Adrenal gland (tissue), 12 donors: Measurements from ENCODE around the gene PATJ. TPM values are rescaled to one million over a fixed set of nuclear protein-coding genes. Genes with fewer than 3 reads are reported as not detected.

ENCODE experiments used
- DNase-seq, 7 donors: peaks; one replicate each; pipeline ENCODE4 v3.0.0-alpha.2; 2019 to 2020
- H3K27ac ChIP-seq, 5 donors: fragments of 200-600 bp; sonication (generic) in 4 of 5; 1 replicate in 3 of 5; 2 replicates in 2 of 5; pipeline versions ENCODE4 v1.5.1 to v1.8.0; 2016 to 2020; ENCODE audit warnings: mild to moderate bottlenecking in 1 of 5
- H3K27me3 ChIP-seq: fragments of 200-600 bp; 2 replicates; pipeline ENCODE4 v1.8.0; 2021
- H3K36me3 ChIP-seq, 2 donors: fragments of 200-600 bp; replicated peaks in 1 of 2; 1 replicate in 1 of 2; 2 replicates in 1 of 2; pipeline versions ENCODE4 v1.5.1 to v1.8.0; 2018 to 2022
- H3K4me1 ChIP-seq, 2 donors: fragments of 200-600 bp; replicated peaks in 1 of 2; 1 replicate in 1 of 2; 2 replicates in 1 of 2; pipeline versions ENCODE4 v1.5.1 to v1.8.0; 2018 to 2021
- H3K4me3 ChIP-seq, 4 donors: fragments of 200-600 bp; sonication (generic) in 3 of 4; one replicate each; pipeline ENCODE4 v1.5.1; 2016 to 2018
- H3K9me3 ChIP-seq, 3 donors: fragments of 200-600 bp; sonication (generic) in 1 of 3; replicated peaks in 1 of 3; 1 replicate in 2 of 3; 2 replicates in 1 of 3; pipeline versions ENCODE4 v1.5.1 to v1.8.0; 2016 to 2021
- CTCF ChIP-seq, 6 experiments: fragments of 450-650 bp in 4 of 6; fragments of 200-600 bp in 2 of 6; sonication (generic) in 1 of 6; IDR thresholded peaks; 1 replicate in 5 of 6; 2 replicates in 1 of 6; pipeline versions ENCODE4 v1.5.1 to v1.8.0; 2016 to 2021; ENCODE audit warnings: antibody characterized with exemption in 6 of 6, mild to moderate bottlenecking in 2 of 6, moderate library complexity in 1 of 6
- POLR2A ChIP-seq, 2 donors: fragments of 450-650 bp; IDR thresholded peaks; one replicate each; pipeline ENCODE4 v1.6.1; 2017; ENCODE audit warnings: antibody characterized with exemption in 2 of 2, mild to moderate bottlenecking in 2 of 2, moderate library complexity in 1 of 2
- WGBS, 4 donors: extraction: QIAGEN DNeasy Blood & Tissue Kit in 2 of 4; methylation state at CpG; one replicate each; pipeline versions ENCODE4 v1.1.5 to v1.1.7; 2013 to 2017; 5-methylcytosine and 5-hydroxymethylcytosine counted together
- intact Hi-C, 2 donors: fragments of 100-400 bp; cut with DNase I; formaldehyde crosslinking; loops; one replicate each; pipeline versions ENCODE4 v1.14.1 to v1.15.0; 2022 to 2023
- polyA plus RNA-seq, 3 donors: library from polyadenylated mRNA; stranded (reverse); fragments of 200-250 nt in 2 of 3; fragments of 350-450 nt in 1 of 3; fragmentation: Illumina TruSeq in 1 of 3; extraction: RNeasy Lipid Tissue Mini Kit (QIAGEN cat#74804) in 1 of 3; gene quantifications; one replicate each; pipeline ENCODE4 v1.2.3, GENCODE V29; 2013 to 2014
- total RNA-seq, 9 donors: library from RNA; depleted of rRNA in 4 of 9; stranded (reverse); fragments of >200 nt in 4 of 9; fragments of 120-200 nt in 1 of 9; fragmentation: NEBNext Ultra II Directional in 1 of 9; extraction: Animal tissue kit (Norgen Biotek cat#: 25700) in 1 of 9; gene quantifications; one replicate each; pipeline versions ENCODE4 v1.1.0 to v1.2.4, GENCODE V29; 2013 to 2023
- donor health status: healthy with polysubstance abuse.
- donor health status: Bipolar disorder and iron deficiency.
- donor health status: DM: yes; HTN: yes; CAD: no.
- donor health status: DM: no; HTN: no; CAD: no.
- donor health status: DM: no; HTN: no; CAD: no.
- donor health status: DM: yes; HTN: yes; CAD: no.

PATJ gene
- total and polyA plus RNA-seq, 12 donors, result 6.8 to 36.6 (median 23.4) TPM

DNA sequence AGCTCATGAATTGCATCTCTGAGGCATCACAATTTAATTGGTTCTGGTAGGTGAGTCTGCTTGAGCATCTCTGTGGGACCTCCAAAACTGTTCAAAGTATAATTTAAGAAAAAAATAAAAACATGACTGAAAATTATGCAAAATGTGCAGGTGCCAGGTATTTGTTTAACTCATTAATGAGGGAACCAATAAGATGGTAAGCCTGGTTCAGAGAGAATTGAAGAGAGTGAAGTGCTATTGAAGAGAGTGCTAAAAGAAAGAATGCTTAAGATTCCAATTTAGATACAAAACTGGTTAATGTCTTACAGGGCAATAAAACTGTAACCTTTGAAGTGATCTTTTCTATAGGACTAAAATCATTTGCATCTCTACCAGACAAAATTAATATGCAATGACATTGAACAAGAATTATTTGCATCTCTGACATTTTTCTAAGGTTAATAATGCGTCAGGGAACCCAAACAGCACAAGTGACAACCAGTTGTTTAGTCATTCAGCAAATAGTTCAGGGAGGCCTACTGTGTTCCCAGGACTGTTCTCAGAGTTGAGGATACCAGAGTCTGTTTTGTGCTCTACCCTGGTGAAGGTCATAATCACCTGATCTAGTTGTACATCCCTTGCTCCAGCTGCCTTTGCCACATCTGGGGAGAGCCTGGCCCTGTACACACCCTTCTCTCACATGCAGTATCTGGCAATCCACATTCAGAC, 183.5 kb downstream of the PATJ start:
- intact Hi-C loops, result no loop called here
- H3K9me3 ChIP-seq, result no peaks in the 10 kb centered on the region
- H3K4me1 ChIP-seq, result no peaks in the 10 kb centered on the region
- H3K4me3 ChIP-seq, result no peak overlapping the region
- no peaks in the 10 kb centered on the region for H3K27me3 ChIP-seq
- no peaks in the 10 kb centered on the region for H3K36me3 ChIP-seq
- TF ChIP-seq POLR2A (IDR thresholded peaks at IDR 0.05) (no peak), CTCF (IDR thresholded peaks at IDR 0.05) (no peak)
- no peak overlapping the region for H3K27ac ChIP-seq
- DNase-seq, result no peak
- 95 to 100% (median 97%) methylated on average over 1 of the region's 1 CpG for WGBS, 4 donors

DNA sequence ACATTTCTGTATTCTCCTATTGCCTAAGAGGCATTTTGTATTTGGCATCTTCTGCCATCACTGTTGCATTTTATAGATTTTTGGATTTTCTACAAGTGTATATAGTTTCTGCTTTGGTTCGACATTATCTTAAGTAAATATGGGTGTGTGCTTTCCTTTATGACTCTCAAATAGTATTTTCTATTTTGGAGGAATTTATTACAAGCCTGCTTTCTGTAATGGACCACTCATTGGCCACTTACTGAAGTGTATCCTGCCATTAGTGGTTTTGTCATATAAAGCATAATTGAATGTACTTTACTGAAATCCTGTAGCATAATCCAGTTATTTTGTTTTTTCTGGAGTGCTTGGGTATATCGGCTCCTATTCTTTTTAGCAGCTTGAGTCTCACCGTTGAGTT, 184.3 kb downstream of the PATJ start:
- H3K4me1 ChIP-seq, result no peaks in the 10 kb centered on the region
- no peak overlapping the region for H3K27ac ChIP-seq
- 81 to 94% (median 86%) methylated on average over 3 of the region's 3 CpGs for WGBS, 4 donors
- no peak overlapping the region for H3K4me3 ChIP-seq
- H3K36me3 ChIP-seq, result no peaks in the 10 kb centered on the region
- intact Hi-C loops, result no loop called here
- DNase-seq, result no peak
- no peaks in the 10 kb centered on the region for H3K9me3 ChIP-seq
- TF ChIP-seq CTCF (IDR thresholded peaks at IDR 0.05) (no peak), POLR2A (IDR thresholded peaks at IDR 0.05) (no peak)
- H3K27me3 ChIP-seq, result no peaks in the 10 kb centered on the region

DNA sequence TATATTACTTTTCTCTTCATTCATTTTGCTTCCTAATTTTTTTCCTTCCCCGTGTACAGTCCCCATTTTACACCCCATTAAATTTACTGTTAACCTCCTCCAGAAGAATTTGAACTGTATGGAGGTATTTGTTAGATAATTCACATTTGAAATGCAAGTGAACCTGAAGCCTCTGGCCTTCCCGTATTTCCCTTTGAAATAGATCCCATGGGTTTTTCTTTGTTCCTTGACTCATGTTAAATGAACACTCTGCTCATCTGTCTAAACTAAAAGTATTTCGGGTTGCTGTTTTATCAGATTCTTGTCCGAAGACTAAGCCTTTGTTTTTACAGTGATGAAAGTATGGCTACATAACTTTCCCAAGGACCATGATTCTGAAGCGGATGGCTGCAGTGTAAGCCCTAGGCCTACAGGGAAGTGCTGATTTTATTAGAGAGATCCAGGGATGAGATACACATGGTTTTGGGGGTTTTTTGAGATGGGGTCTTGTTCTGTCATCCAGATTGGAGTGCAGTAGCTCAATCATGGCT, 187.9 kb downstream of the PATJ start:
- H3K27ac ChIP-seq, result no peak overlapping the region
- intact Hi-C loops, result no loop called here
- H3K4me1 ChIP-seq, result no peaks in the 10 kb centered on the region
- no peaks in the 10 kb centered on the region for H3K9me3 ChIP-seq
- 93 to 96% (median 94%) methylated on average over 5 of the region's 5 CpGs for WGBS, 4 donors
- TF ChIP-seq CTCF (IDR thresholded peaks at IDR 0.05) (no peak), POLR2A (IDR thresholded peaks at IDR 0.05) (no peak)
- no peaks in the 10 kb centered on the region for H3K27me3 ChIP-seq
- no peak for DNase-seq
- no peak overlapping the region for H3K4me3 ChIP-seq
- H3K36me3 ChIP-seq, result no peaks in the 10 kb centered on the region

GRCh38 chr1:61931587-61932279, 189.5 kb downstream of the PATJ start:
- WGBS, 4 donors, result 94 to 98% (median 95%) methylated on average over 3 of the region's 3 CpGs
- intact Hi-C loops, result no loop called here
- no peak for DNase-seq
- Histone ChIP-seq H3K4me3 (no peak overlapping the region), H3K27ac (no peak overlapping the region), H3K36me3 (no peaks in the 10 kb centered on the region), H3K27me3 (no peaks in the 10 kb centered on the region), H3K9me3 (no peaks in the 10 kb centered on the region), H3K4me1 (peaks cover 0 to 2% of the 10 kb centered on the region in 2 donors)
- TF ChIP-seq CTCF (IDR thresholded peaks at IDR 0.05) (no peak), POLR2A (IDR thresholded peaks at IDR 0.05) (no peak)
